IPS-20b (cell line): ENCODE data around the gene SLAMF8.

ENCODE experiments used
- H3K27ac ChIP-seq: one replicate; pipeline ENCODE4 v1.5.1; 2013; ENCODE audit warnings: low read length
- H3K27me3 ChIP-seq: 2 replicates; pipeline ENCODE4 v1.6.1; 2013; ENCODE audit warnings: mild to moderate bottlenecking, low read length, inconsistent platforms; ENCODE audit not compliant: insufficient read depth
- H3K36me3 ChIP-seq: 2 replicates; pipeline ENCODE4 v1.6.1; 2013; ENCODE audit warnings: low read depth, mild to moderate bottlenecking, inconsistent platforms, low read length, moderate library complexity; ENCODE audit not compliant: insufficient read depth
- H3K4me1 ChIP-seq: 2 replicates; pipeline ENCODE4 v1.6.1; 2013; ENCODE audit warnings: mild to moderate bottlenecking, control low read depth, inconsistent platforms, low read length, moderate library complexity; ENCODE audit not compliant: insufficient read depth
- H3K4me3 ChIP-seq: 2 replicates; pipeline ENCODE4 v1.5.1; 2013; ENCODE audit warnings: mild to moderate bottlenecking, low read length, inconsistent platforms
- H3K9ac ChIP-seq: 2 replicates; pipeline ENCODE4 v1.6.1; 2013; ENCODE audit warnings: low read depth, mild to moderate bottlenecking, inconsistent platforms, low read length, moderate library complexity
- H3K9me3 ChIP-seq: 2 replicates; pipeline ENCODE4 v1.6.1; 2013; ENCODE audit warnings: mild to moderate bottlenecking, low read depth, low read length, inconsistent platforms; ENCODE audit not compliant: insufficient read depth

Gene SLAMF8

DNA sequence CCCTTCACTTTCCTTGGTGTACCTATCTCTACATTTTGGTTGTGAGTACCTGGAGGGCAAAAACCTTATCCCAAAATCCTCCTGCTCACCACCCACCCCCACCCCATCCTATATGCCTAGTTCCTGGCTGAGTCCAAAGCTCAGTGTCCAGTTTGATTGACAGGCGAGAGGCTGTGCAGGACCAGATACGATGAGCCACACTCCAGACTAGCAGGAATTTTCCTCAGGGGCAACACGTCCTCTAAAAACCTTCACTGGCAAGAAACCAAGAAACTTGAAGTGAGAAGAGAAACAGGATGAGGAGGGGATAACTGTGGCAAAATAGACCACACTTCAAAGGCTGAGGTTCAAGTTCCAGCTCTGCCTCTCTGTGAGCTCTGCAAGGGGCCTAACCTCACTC, 1.1 kb upstream of the SLAMF8 start:
- H3K27me3 ChIP-seq, result peaks cover 29% of the 10 kb centered on the region
- H3K4me1 ChIP-seq, result no peaks in the 10 kb centered on the region
- no peaks in the 10 kb centered on the region for H3K9me3 ChIP-seq
- H3K9ac ChIP-seq, result no peak overlapping the region
- no peak overlapping the region for H3K4me3 ChIP-seq
- no peaks in the 10 kb centered on the region for H3K36me3 ChIP-seq
- H3K27ac ChIP-seq, result no peak overlapping the region

DNA sequence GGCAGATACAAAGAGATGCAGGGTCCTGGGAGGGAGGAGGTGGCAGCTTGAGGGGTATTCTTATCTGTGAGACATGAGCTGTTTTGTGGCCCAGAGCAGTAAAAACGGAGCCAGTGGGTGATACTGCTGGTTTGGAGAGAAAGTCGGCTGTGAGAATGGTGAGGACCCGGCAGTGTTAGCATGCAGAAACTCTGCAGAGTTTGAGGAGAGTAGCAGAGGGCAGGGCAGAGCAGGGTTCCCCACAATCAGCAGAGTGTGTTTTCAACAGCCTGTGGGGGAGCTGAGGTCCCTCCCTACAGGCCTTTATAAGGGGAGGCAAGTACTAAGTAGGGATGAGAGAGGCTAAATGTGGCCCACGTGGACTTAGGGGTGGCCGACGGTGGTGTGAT, 423 bp downstream of the SLAMF8 start:
- Histone ChIP-seq H3K9ac (no peak overlapping the region), H3K27me3 (peaks cover 38% of the 10 kb centered on the region), H3K36me3 (no peaks in the 10 kb centered on the region), H3K4me3 (no peak overlapping the region), H3K9me3 (no peaks in the 10 kb centered on the region), H3K4me1 (peaks cover 8% of the 10 kb centered on the region; the same call in 1 of the 2 replicates), H3K27ac (no peak overlapping the region)

DNA sequence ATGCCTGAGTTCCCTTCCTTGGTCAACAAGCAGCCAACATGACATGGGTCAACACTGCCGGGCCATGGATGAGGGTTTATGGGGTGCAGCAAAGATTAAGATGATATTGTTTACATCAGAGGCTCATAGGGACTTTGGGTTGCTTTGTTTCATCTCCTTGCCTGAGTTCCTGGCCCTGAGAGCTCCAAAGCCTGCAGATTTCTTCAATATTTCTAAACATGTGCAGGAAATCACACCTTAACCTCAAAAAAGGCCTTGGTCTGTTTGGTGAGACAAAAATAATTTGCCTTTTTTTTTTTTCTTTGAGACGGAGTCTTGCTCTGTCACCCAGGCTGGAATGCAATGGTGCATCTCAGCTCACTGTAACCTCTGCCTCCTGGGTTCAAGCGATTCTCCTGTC, 876 bp downstream of the SLAMF8 start:
- Histone ChIP-seq H3K27me3 (peaks cover 37% of the 10 kb centered on the region), H3K4me3 (no peak overlapping the region), H3K9ac (no peak overlapping the region), H3K36me3 (no peaks in the 10 kb centered on the region), H3K27ac (no peak overlapping the region), H3K9me3 (no peaks in the 10 kb centered on the region), H3K4me1 (peaks cover 12% of the 10 kb centered on the region)

DNA sequence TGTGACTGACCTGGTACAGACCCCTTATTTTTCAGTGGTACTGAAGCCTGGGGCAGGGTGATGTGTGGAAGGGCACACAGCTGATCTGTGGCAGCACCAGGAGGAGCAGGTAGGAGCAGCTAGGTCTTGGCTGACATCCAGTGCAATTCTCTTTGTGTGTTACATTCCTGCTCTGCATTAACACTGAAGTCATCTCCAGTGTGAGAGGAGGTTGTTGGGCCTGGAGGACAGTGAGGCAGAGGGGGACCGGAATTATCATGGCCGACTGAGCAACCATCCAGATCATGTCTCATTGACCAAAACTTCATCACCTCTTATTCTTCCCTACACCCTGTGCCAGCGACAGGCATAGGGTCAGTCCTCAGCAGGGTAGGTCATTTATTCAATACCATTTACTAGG, 1.5 kb downstream of the SLAMF8 start:
- H3K4me3 ChIP-seq, result no peak overlapping the region
- H3K9me3 ChIP-seq, result no peaks in the 10 kb centered on the region
- H3K27ac ChIP-seq, result no peak overlapping the region
- no peaks in the 10 kb centered on the region for H3K36me3 ChIP-seq
- peaks cover 14% of the 10 kb centered on the region for H3K4me1 ChIP-seq
- H3K27me3 ChIP-seq, result peaks cover 39% of the 10 kb centered on the region
- no peak overlapping the region for H3K9ac ChIP-seq

DNA sequence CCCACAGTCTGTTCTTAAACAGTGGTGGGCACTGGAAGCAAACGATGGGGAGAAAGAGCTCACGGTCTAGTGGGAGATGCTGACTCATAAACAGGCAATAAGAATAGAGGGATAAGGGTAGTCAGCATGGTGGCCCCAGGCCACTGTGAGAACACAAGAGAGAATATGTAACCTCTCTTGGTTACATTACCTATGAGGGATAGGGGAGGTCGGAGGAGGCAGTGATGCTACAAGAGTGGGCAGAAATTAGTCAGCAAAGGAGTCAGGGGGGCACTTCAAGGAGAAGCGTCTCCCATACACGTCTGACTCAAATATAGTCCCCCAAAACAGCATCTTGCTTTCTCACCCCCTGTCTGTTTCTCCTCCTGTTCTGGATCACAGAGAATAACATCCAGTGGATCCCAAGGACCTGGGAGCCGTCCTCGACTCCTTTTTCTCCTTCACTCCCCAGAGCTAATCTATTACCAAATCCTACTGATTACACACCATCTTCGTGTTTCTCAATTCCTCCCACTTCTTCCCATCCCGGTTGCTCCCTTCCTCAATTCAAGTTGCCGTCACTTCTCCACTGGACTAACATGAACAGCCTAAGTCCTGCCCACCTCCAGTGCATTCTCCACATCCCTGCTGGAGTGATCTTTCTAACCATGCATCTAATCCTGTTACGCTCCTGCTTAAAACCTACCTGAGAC, 2.1 kb downstream of the SLAMF8 start:
- Histone ChIP-seq H3K27ac (no peak overlapping the region), H3K9me3 (no peaks in the 10 kb centered on the region), H3K9ac (no peak overlapping the region), H3K4me1 (peaks cover 14% of the 10 kb centered on the region), H3K4me3 (no peak overlapping the region), H3K27me3 (peaks cover 44% of the 10 kb centered on the region), H3K36me3 (no peaks in the 10 kb centered on the region)

DNA sequence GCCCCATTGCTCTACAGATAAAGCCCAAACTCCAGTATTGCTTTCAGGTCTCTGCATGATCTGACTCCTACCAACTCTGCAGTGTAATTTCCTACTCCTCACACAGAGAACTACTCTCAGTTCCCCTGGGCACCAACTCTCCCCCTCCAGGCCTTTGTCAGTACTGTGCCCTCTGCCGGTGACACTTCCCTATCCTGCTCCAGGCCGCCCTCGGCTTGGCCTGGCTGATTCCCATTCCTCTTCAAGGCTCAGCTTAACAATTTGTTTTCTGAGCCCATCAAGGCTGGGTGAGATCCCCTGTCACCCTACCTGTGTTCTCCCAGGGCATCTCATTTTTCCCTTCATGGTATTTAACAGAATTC, 2.6 kb downstream of the SLAMF8 start:
- no peaks in the 10 kb centered on the region for H3K36me3 ChIP-seq
- H3K27ac ChIP-seq, result no peak overlapping the region
- H3K27me3 ChIP-seq, result peaks cover 43% of the 10 kb centered on the region
- H3K4me1 ChIP-seq, result peaks cover 14% of the 10 kb centered on the region
- no peak overlapping the region for H3K4me3 ChIP-seq
- H3K9ac ChIP-seq, result no peak overlapping the region
- no peaks in the 10 kb centered on the region for H3K9me3 ChIP-seq

DNA sequence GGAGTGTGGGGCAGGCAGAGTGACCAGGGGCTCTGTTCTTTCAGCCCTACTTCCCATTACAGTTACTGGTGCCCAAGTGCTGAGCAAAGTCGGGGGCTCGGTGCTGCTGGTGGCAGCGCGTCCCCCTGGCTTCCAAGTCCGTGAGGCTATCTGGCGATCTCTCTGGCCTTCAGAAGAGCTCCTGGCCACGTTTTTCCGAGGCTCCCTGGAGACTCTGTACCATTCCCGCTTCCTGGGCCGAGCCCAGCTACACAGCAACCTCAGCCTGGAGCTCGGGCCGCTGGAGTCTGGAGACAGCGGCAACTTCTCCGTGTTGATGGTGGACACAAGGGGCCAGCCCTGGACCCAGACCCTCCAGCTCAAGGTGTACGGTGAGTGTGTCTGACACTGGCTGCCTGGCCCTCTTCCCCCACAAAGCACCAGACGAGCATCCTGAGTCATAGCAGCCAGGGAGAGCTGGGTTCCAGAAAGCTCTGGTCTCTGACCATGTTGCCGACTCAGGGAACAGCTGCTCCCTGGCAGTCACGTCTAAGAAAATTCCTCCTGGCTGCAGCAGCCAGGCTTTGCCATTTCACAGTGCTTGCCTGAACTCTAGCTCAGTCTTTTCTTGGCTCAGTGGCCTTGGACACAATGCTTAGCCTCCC, 3.3 kb downstream of the SLAMF8 start:
- H3K36me3 ChIP-seq, result no peaks in the 10 kb centered on the region

DNA sequence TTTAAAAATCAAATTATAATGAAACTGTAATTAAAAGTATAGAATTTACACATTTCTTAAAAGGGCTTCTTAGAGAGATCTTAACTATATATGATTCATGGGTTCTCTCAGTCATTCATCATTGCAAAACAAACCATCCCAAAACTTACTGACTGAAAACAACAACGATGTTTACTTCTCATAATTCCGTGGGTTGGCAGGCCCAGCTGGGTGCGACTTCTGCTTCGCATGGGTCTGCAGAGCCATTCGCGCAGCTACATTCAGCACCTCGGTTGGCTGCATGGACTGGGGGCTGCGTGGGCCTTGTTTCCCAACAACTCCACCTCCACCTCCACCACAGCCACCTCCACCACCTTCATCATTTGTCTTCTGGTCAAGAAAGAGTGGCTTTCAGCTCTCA, 4.0 kb downstream of the SLAMF8 start:
- Histone ChIP-seq H3K4me3 (no peak overlapping the region), H3K9me3 (no peaks in the 10 kb centered on the region), H3K9ac (no peak overlapping the region), H3K27ac (no peak overlapping the region), H3K4me1 (peaks cover 14% of the 10 kb centered on the region), H3K36me3 (no peaks in the 10 kb centered on the region), H3K27me3 (peaks cover 40% of the 10 kb centered on the region)

More for the DNA sequence above, 3.3 kb downstream of the SLAMF8 start:
- Histone ChIP-seq H3K4me1 (peaks cover 14% of the 10 kb centered on the region), H3K9me3 (no peaks in the 10 kb centered on the region), H3K4me3 (no peak overlapping the region), H3K9ac (no peak overlapping the region), H3K27me3 (peaks cover 40% of the 10 kb centered on the region), H3K27ac (no peak overlapping the region)

DNA sequence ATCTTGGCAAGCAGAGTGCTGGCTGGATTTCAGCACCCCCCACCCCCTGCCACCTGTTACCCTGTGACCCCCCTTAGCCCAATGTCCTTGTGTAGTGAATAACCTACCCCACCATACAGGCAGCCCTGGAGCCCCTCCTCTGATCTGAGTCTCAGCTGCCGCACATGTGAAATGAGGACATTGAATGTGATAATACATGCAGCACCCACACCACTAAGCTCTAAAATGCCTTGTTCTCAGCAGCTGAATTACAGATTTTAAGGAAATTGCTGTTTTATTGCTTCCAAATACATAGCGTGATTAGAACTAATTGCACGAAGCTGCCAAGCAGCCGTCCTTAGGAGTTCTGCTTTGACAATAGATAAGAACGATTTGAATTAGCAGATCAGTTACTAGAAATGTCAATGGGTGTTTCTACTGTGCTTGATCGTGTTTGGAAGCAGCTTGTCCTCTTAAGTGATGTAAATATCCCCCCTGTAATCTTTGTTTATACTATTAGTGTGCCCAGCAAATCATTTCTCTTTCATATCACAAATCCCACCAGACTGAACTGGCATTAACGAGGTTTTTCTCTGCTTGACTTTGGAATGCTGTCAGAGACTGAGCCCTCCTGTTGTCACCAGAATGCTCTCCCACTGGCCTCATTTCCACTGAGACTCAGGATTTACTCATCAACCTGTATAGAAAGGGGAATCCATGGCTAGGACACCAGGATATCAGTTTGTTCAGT, 4.9 kb downstream of the SLAMF8 start:
- Histone ChIP-seq H3K4me1 (peaks cover 14% of the 10 kb centered on the region), H3K27ac (no peak overlapping the region), H3K9ac (no peak overlapping the region), H3K9me3 (no peaks in the 10 kb centered on the region), H3K4me3 (no peak overlapping the region), H3K27me3 (peaks cover 40% of the 10 kb centered on the region), H3K36me3 (no peaks in the 10 kb centered on the region)

DNA sequence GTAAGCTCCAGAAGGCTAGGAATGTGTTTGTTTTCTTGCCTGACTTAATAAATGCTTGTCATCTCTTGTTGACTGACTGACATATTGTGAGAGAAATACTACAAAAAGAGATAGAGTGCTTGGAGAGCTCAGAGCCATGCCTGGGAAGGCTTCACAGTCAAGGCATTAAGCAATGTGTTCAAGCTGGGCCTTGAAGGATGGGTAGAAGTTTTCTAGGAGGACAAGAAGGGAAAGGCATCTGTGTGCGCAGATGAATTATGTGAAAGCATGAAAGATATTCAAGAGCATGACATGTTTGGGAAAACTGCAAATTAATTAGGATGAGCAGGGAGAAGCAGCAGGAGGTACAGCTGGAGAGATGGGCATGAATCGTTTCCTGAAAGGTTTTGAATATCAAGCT, 5.6 kb downstream of the SLAMF8 start:
- Histone ChIP-seq H3K27ac (no peak overlapping the region), H3K4me3 (no peak overlapping the region), H3K4me1 (peaks cover 14% of the 10 kb centered on the region), H3K36me3 (no peaks in the 10 kb centered on the region), H3K9ac (no peak overlapping the region), H3K9me3 (no peaks in the 10 kb centered on the region), H3K27me3 (peaks cover 40% of the 10 kb centered on the region)

DNA sequence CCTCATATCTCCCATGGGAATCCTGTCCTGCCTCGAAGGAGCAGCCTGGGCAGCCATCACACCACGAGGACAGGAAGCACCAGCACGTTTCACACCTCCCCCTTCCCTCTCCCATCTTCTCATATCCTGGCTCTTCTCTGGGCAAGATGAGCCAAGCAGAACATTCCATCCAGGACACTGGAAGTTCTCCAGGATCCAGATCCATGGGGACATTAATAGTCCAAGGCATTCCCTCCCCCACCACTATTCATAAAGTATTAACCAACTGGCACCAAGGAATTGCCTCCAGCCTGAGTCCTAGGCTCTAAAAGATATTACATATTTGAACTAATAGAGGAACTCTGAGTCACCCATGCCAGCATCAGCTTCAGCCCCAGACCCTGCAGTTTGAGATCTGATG, 8.7 kb downstream of the SLAMF8 start:
- Histone ChIP-seq H3K9ac (no peak overlapping the region), H3K9me3 (no peaks in the 10 kb centered on the region), H3K27ac (no peak overlapping the region), H3K27me3 (peaks cover 33% of the 10 kb centered on the region), H3K4me3 (no peak overlapping the region), H3K4me1 (peaks cover 14% of the 10 kb centered on the region), H3K36me3 (no peaks in the 10 kb centered on the region)
